Measurements from ENCODE around the gene GPR62.

DNA sequence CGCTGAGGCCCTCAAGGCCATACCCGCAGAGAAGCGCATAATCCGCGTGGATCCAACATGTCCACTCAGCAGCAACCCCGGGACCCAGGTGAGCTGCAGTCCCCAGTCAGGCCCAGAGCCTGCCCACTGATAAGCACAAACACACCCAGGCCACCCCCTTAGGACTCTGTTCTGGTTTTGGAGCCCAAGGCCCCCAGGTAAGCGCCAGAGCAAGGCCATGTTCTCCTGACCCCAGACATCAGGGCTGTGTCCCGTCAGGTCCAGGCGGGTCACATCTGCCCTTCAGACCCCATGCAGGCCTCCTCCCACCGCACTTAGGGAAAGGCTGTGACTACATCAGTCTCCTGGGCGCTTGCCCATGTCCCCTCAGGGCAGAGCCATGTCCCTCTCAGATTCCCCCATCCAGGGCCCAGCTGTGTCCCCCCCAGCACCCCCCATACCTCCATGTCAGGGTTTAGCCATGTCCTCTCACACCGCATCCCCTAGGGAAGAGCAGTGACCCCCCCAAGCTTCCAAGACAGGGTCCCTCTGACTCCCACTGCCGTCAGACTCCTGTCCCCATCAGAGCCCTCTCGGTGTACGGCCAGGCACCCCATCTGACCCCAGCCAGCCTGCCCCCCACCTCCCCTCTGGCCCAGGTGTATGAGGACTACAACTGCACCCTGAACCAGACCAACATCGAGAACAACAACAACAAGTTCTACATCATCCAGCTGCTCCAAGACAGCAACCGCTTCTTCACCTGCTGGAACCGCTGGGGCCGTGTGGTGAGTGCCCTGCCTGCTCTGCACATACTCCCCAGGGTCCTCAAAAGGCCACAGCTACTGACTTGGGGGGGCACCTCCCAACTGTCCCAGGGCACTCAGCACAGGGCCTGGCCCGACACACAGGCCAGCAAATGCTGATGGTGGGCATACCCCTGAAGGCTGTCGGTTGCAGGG, 11.5 kb upstream of the GPR62 start:
- TF ChIP-seq, protein P1, sequence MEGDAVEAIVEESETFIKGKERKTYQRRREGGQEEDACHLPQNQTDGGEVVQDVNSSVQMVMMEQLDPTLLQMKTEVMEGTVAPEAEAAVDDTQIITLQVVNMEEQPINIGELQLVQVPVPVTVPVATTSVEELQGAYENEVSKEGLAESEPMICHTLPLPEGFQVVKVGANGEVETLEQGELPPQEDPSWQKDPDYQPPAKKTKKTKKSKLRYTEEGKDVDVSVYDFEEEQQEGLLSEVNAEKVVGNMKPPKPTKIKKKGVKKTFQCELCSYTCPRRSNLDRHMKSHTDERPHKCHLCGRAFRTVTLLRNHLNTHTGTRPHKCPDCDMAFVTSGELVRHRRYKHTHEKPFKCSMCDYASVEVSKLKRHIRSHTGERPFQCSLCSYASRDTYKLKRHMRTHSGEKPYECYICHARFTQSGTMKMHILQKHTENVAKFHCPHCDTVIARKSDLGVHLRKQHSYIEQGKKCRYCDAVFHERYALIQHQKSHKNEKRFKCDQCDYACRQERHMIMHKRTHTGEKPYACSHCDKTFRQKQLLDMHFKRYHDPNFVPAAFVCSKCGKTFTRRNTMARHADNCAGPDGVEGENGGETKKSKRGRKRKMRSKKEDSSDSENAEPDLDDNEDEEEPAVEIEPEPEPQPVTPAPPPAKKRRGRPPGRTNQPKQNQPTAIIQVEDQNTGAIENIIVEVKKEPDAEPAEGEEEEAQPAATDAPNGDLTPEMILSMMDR (conservative IDR thresholded peaks at IDR 0.05; ENCODE audit: low read depth in 2 of 2): no peak
- TF ChIP-seq, protein P2, sequence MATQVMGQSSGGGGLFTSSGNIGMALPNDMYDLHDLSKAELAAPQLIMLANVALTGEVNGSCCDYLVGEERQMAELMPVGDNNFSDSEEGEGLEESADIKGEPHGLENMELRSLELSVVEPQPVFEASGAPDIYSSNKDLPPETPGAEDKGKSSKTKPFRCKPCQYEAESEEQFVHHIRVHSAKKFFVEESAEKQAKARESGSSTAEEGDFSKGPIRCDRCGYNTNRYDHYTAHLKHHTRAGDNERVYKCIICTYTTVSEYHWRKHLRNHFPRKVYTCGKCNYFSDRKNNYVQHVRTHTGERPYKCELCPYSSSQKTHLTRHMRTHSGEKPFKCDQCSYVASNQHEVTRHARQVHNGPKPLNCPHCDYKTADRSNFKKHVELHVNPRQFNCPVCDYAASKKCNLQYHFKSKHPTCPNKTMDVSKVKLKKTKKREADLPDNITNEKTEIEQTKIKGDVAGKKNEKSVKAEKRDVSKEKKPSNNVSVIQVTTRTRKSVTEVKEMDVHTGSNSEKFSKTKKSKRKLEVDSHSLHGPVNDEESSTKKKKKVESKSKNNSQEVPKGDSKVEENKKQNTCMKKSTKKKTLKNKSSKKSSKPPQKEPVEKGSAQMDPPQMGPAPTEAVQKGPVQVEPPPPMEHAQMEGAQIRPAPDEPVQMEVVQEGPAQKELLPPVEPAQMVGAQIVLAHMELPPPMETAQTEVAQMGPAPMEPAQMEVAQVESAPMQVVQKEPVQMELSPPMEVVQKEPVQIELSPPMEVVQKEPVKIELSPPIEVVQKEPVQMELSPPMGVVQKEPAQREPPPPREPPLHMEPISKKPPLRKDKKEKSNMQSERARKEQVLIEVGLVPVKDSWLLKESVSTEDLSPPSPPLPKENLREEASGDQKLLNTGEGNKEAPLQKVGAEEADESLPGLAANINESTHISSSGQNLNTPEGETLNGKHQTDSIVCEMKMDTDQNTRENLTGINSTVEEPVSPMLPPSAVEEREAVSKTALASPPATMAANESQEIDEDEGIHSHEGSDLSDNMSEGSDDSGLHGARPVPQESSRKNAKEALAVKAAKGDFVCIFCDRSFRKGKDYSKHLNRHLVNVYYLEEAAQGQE (IDR thresholded peaks at IDR 0.05; ENCODE audit: unreplicated experiment): no peak
- TF ChIP-seq STAT1 (IDR thresholded peaks at IDR 0.05; ENCODE audit: unreplicated experiment) (no peak), ZNF114 (CRISPR knock-in tag; IDR thresholded peaks at IDR 0.05) (no peak), EZH2phosphoT487 (IDR thresholded peaks at IDR 0.05; ENCODE audit: unreplicated experiment) (no peak), NANOG (IDR thresholded peaks at IDR 0.05; ENCODE audit: borderline replicate concordance) (no peak), POLR2AphosphoS5 (IDR thresholded peaks at IDR 0.05; ENCODE audit: low read depth) (no peak), EZH2 (IDR thresholded peaks at IDR 0.05; ENCODE audit: low read depth, unreplicated experiment) (no peak)
- TF ChIP-seq, protein P3, sequence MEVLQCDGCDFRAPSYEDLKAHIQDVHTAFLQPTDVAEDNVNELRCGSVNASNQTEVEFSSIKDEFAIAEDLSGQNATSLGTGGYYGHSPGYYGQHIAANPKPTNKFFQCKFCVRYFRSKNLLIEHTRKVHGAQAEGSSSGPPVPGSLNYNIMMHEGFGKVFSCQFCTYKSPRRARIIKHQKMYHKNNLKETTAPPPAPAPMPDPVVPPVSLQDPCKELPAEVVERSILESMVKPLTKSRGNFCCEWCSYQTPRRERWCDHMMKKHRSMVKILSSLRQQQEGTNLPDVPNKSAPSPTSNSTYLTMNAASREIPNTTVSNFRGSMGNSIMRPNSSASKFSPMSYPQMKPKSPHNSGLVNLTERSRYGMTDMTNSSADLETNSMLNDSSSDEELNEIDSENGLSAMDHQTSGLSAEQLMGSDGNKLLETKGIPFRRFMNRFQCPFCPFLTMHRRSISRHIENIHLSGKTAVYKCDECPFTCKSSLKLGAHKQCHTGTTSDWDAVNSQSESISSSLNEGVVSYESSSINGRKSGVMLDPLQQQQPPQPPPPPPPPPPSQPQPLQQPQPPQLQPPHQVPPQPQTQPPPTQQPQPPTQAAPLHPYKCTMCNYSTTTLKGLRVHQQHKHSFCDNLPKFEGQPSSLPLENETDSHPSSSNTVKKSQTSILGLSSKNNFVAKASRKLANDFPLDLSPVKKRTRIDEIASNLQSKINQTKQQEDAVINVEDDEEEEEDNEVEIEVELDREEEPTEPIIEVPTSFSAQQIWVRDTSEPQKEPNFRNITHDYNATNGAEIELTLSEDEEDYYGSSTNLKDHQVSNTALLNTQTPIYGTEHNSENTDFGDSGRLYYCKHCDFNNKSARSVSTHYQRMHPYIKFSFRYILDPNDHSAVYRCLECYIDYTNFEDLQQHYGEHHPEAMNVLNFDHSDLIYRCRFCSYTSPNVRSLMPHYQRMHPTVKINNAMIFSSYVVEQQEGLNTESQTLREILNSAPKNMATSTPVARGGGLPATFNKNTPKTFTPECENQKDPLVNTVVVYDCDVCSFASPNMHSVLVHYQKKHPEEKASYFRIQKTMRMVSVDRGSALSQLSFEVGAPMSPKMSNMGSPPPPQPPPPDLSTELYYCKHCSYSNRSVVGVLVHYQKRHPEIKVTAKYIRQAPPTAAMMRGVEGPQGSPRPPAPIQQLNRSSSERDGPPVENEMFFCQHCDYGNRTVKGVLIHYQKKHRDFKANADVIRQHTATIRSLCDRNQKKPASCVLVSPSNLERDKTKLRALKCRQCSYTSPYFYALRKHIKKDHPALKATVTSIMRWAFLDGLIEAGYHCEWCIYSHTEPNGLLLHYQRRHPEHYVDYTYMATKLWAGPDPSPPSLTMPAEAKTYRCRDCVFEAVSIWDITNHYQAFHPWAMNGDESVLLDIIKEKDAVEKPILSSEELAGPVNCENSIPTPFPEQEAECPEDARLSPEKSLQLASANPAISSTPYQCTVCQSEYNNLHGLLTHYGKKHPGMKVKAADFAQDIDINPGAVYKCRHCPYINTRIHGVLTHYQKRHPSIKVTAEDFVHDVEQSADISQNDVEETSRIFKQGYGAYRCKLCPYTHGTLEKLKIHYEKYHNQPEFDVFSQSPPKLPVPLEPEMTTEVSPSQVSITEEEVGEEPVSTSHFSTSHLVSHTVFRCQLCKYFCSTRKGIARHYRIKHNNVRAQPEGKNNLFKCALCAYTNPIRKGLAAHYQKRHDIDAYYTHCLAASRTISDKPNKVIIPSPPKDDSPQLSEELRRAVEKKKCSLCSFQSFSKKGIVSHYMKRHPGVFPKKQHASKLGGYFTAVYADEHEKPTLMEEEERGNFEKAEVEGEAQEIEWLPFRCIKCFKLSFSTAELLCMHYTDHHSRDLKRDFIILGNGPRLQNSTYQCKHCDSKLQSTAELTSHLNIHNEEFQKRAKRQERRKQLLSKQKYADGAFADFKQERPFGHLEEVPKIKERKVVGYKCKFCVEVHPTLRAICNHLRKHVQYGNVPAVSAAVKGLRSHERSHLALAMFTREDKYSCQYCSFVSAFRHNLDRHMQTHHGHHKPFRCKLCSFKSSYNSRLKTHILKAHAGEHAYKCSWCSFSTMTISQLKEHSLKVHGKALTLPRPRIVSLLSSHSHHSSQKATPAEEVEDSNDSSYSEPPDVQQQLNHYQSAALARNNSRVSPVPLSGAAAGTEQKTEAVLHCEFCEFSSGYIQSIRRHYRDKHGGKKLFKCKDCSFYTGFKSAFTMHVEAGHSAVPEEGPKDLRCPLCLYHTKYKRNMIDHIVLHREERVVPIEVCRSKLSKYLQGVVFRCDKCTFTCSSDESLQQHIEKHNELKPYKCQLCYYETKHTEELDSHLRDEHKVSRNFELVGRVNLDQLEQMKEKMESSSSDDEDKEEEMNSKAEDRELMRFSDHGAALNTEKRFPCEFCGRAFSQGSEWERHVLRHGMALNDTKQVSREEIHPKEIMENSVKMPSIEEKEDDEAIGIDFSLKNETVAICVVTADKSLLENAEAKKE (CRISPR knock-in tag; IDR thresholded peaks at IDR 0.05): no peak
